HepG2 (cell line): ENCODE data around the gene SERPINA6. TPM values are rescaled to one million over a fixed set of nuclear protein-coding genes. Genes with fewer than 3 reads are reported as not detected.

Experiments
- ATM ChIP-seq: fragments of 450-650 bp; IDR thresholded peaks from 2 replicates; pipeline ENCODE4 v1.7.1; 2017; ENCODE audit warnings: mild to moderate bottlenecking, borderline replicate concordance
- BCL6 ChIP-seq: IDR thresholded peaks from 2 replicates; pipeline ENCODE4 v1.6.1; 2016; ENCODE audit warnings: missing genetic modification reagents, missing compliant biosample characterization
- BRD4 ChIP-seq: sonication (generic); formaldehyde crosslinking; IDR thresholded peaks from 2 replicates; pipeline ENCODE4 v1.4.0; 2020; ENCODE audit warnings: missing genetic modification reagents
- DNMT3B ChIP-seq: conservative IDR thresholded peaks from 2 replicates; pipeline ENCODE4 v1.6.1; 2016; ENCODE audit warnings: missing biosample characterization, control low read depth
- DPF2 ChIP-seq: sonication (generic); formaldehyde crosslinking; IDR thresholded peaks from 2 replicates; pipeline ENCODE4 v1.4.0; 2020; ENCODE audit warnings: mild to moderate bottlenecking, low read depth, missing genetic modification reagents, borderline replicate concordance
- ETS1 ChIP-seq: sonication (generic); formaldehyde crosslinking; IDR thresholded peaks from 2 replicates; pipeline ENCODE4 v1.4.0; 2020; ENCODE audit warnings: missing genetic modification reagents
- GABPB1 ChIP-seq: IDR thresholded peaks from 2 replicates; pipeline ENCODE4 v1.6.1; 2016; ENCODE audit warnings: mild to moderate bottlenecking, missing genetic modification reagents, moderate library complexity, missing compliant biosample characterization
- GTF3A ChIP-seq: sonication (generic); formaldehyde crosslinking; conservative IDR thresholded peaks from 2 replicates; pipeline ENCODE4 v1.4.0; 2020; ENCODE audit warnings: mild to moderate bottlenecking, missing genetic modification reagents
- JARID2 ChIP-seq: sonication (generic); formaldehyde crosslinking; IDR thresholded peaks from 2 replicates; pipeline ENCODE4 v1.8.1; 2023; ENCODE audit warnings: missing genetic modification reagents, inconsistent platforms; ENCODE audit not compliant: insufficient replicate concordance
- PATZ1 ChIP-seq: sonication (generic); formaldehyde crosslinking; IDR thresholded peaks from 2 replicates; pipeline ENCODE4 v1.4.0; 2020; ENCODE audit warnings: missing genetic modification reagents
- RARG ChIP-seq: sonication (generic); formaldehyde crosslinking; IDR thresholded peaks from 2 replicates; pipeline ENCODE4 v1.4.0; 2020; ENCODE audit warnings: low read depth, mild to moderate bottlenecking, missing genetic modification reagents
- SNAPC5 ChIP-seq: sonication (generic); formaldehyde crosslinking; IDR thresholded peaks from 2 replicates; pipeline ENCODE4 v1.8.1; 2023; ENCODE audit warnings: mild to moderate bottlenecking, missing genetic modification reagents, borderline replicate concordance
- TFDP2 ChIP-seq: sonication (generic); formaldehyde crosslinking; IDR thresholded peaks from 2 replicates; pipeline ENCODE4 v1.4.0; 2020; ENCODE audit warnings: missing genetic modification reagents
- THAP11 ChIP-seq: IDR thresholded peaks from 2 replicates; pipeline ENCODE4 v1.6.1; 2016; ENCODE audit warnings: missing biosample characterization, missing genetic modification reagents
- ZNF235 ChIP-seq: sonication (generic); formaldehyde crosslinking; IDR thresholded peaks from 2 replicates; pipeline ENCODE4 v1.8.1; 2023; ENCODE audit warnings: mild to moderate bottlenecking, missing genetic modification reagents, borderline replicate concordance
- ZNF557 ChIP-seq: sonication (generic); formaldehyde crosslinking; IDR thresholded peaks from 2 replicates; pipeline ENCODE4 v1.4.0; 2020; ENCODE audit warnings: missing genetic modification reagents
- ZNF691 ChIP-seq: sonication (generic); formaldehyde crosslinking; IDR thresholded peaks from 2 replicates; pipeline ENCODE4 v1.4.0; 2020; ENCODE audit warnings: missing genetic modification reagents, low read depth, mild to moderate bottlenecking, borderline replicate concordance
- ZSCAN5A ChIP-seq: sonication (generic); formaldehyde crosslinking; IDR thresholded peaks from 2 replicates; pipeline ENCODE4 v1.8.0; 2022; ENCODE audit warnings: mild to moderate bottlenecking, missing genetic modification reagents, borderline replicate concordance
- ZSCAN9 ChIP-seq: IDR thresholded peaks from 2 replicates; pipeline ENCODE4 v1.6.1; 2016; ENCODE audit warnings: borderline replicate concordance
- ZZZ3 ChIP-seq: sonication (generic); formaldehyde crosslinking; IDR thresholded peaks from 2 replicates; pipeline ENCODE4 v1.4.0; 2020; ENCODE audit warnings: missing genetic modification reagents, mild to moderate bottlenecking, borderline replicate concordance
- polyA plus RNA-seq, 8 experiments: library from polyadenylated mRNA; depleted of rRNA in 3 of 8; stranded (reverse) in 7 of 8; unstranded in 1 of 8; fragments of >200 nt; fragmentation: Illumina TruSeq in 4 of 8; extraction: Trizol in 4 of 8; gene quantifications; 2 replicates each; pipeline versions ENCODE4 v1.2.1 to v1.2.3, GENCODE V29; 2011 to 2016; ENCODE audit warnings: low read depth in 4 of 8, missing spikeins in 1 of 8, mixed read lengths in 1 of 8; ENCODE audit not compliant: insufficient read depth in 1 of 8
- total RNA-seq, 5 experiments: library from RNA; depleted of rRNA; stranded (reverse); fragments of >200 nt; fragmentation: Illumina TruSeq; extraction: Trizol; gene quantifications; 2 replicates each; pipeline ENCODE4 v1.2.3, GENCODE V29; 2016; ENCODE audit warnings: low read depth in 1 of 5

Gene SERPINA6
- total and polyA plus RNA-seq, 2 of the 13 experiments (the other 11 are each of a cell fraction or from before 2014, with no cell fraction given): 260 to 333 TPM

- TF ChIP-seq TFDP2 (CRISPR knock-in tag) (peak; percentile 39; the same call in 1 of the 2 replicates), THAP11 (CRISPR knock-in tag) (peak; percentile 22; the same call in 1 of the 2 replicates), ZNF235 (CRISPR knock-in tag) (0 out of 2 replicates have a peak, but pooled peaks have one; percentile 42), ZSCAN5A (CRISPR knock-in tag) (no peak; the same call in 1 of the 2 replicates), SNAPC5 (CRISPR knock-in tag) (no peak; the same call in 1 of the 2 replicates), BCL6 (CRISPR knock-in tag) (no peak), GTF3A (no peak), ZNF691 (no peak), ZSCAN9 (no peak), JARID2 (CRISPR knock-in tag) (no peak), ATM (no peak), ZNF557 (CRISPR knock-in tag) (peak; percentile 56; the same call in 1 of the 2 replicates), ZZZ3 (CRISPR knock-in tag) (no peak), RARG (no peak), DNMT3B (CRISPR knock-in tag) (no peak), PATZ1 (CRISPR knock-in tag) (peak; percentile 31; the same call in 1 of the 2 replicates), DPF2 (CRISPR knock-in tag) (peak; percentile 33; the same call in 1 of the 2 replicates), ETS1 (CRISPR knock-in tag) (no peak), GABPB1 (CRISPR knock-in tag) (peak; percentile 21; the same call in 1 of the 2 replicates), BRD4 (no peak)
These were observed at the start of gene SERPINA6 (continued) for GRCh38 chr14:94322648-94323570.
